K562 (cell line): Measurements from ENCODE around the gene HIRIP3. TPM values are rescaled to one million over a fixed set of nuclear protein-coding genes. Genes with fewer than 3 reads are reported as not detected.
A peak's percentile ranks its signal among the peaks of the same experiment; 100 is the strongest.
"Not testable (repeated sequence)": the region's sequence is repeated elsewhere in the genome, so short reads cannot be mapped to it uniquely, and the experiment has no call there.

ENCODE experiments used
- ATAC-seq: fragments of 200-7000 bp; cut with Tn5 transposase; 3 replicates; pipeline ENCODE4 v1.9.1; 2020; ENCODE audit warnings: moderate library complexity
- BruUV-seq: library from RNA; stranded (reverse); fragments of 400-500 nt; replicated peaks from 2 replicates; lab custom pipeline; 2021; lab: Mats Ljungman, UMichigan
- CTCF ChIA-PET: fragments of 300-600 bp; formaldehyde crosslinking; extraction: SDS; loops from one replicate; lab custom pipeline; 2021; ENCODE audit warnings: low intra/inter-chr PET ratio; lab: Yijun Ruan, JAX
- POLR2A ChIA-PET: fragments of 300-600, 350-650 bp; sonication (Branson Sonifier 250); formaldehyde crosslinking; extraction: SDS; loops from one replicate; lab custom pipeline; 2021; ENCODE audit warnings: antibody characterized with exemption, inconsistent platforms; lab: Yijun Ruan, JAX
- DNase-seq, 4 experiments: peaks; one replicate each; pipeline versions ENCODE4 v3.0.0 to v3.0.0-alpha.2; 2011 to 2018; ENCODE audit warnings: low spot score in 3 of 4, mixed read lengths in 3 of 4; ENCODE audit errors: extremely low read depth in 1 of 4
- FAIRE-seq: peaks from 2 replicates; lab custom pipeline; 2011; peaks lifted over from hg19 to GRCh38; lab: Jason Lieb, UNC
- H2AFZ ChIP-seq: 2 replicates; pipeline ENCODE4 v1.6.0; 2011; ENCODE audit warnings: low read depth, low read length, control low read depth, inconsistent platforms
- H3K27ac ChIP-seq: fragments of 200-600 bp; 3 replicates; pipeline ENCODE4 v1.8.0; 2011; ENCODE audit warnings: low read depth, mild to moderate bottlenecking, control low read depth, inconsistent platforms, low read length, moderate library complexity, mixed read lengths; ENCODE audit errors: extremely low read depth
- H3K27me3 ChIP-seq, 2 experiments: fragments of 300-600 bp in 1 of 2; 2 replicates in 1 of 2; 3 replicates in 1 of 2; pipeline versions ENCODE4 v1.6.0 to v1.8.0; 2011; ENCODE audit warnings: inconsistent platforms in 2 of 2, low read length in 2 of 2, mild to moderate bottlenecking in 1 of 2, mixed read lengths in 1 of 2, moderate library complexity in 1 of 2; ENCODE audit not compliant: control insufficient read depth in 2 of 2, insufficient read depth in 2 of 2
- H3K36me3 ChIP-seq: fragments of 300-600 bp; 3 replicates; pipeline ENCODE4 v1.8.0; 2011; ENCODE audit warnings: mild to moderate bottlenecking, low read length, inconsistent platforms; ENCODE audit not compliant: control insufficient read depth, insufficient read depth
- H3K4me1 ChIP-seq, 2 experiments: fragments of 200-600 bp in 1 of 2; replicated peaks in 1 of 2; 2 replicates in 1 of 2; 3 replicates in 1 of 2; pipeline versions ENCODE4 v1.5.1 to v1.8.0; 2011; ENCODE audit warnings: inconsistent platforms in 2 of 2, low read length in 2 of 2, mild to moderate bottlenecking in 1 of 2, mixed read lengths in 1 of 2, moderate library complexity in 1 of 2; ENCODE audit not compliant: control insufficient read depth in 2 of 2, insufficient read depth in 2 of 2
- H3K4me2 ChIP-seq: 2 replicates; pipeline ENCODE4 v1.6.1; 2011; ENCODE audit warnings: low read length, control low read depth, inconsistent platforms, mixed read lengths; ENCODE audit not compliant: insufficient read depth
- H3K4me3 ChIP-seq: fragments of 200-600 bp; sonication (generic), shearing (Covaris generic); 2 replicates; pipeline ENCODE4 v1.5.1; 2016; ENCODE audit warnings: control low read depth, inconsistent platforms
- H3K79me2 ChIP-seq: fragments of 200-600 bp; 3 replicates; pipeline ENCODE4 v1.8.0; 2011; ENCODE audit warnings: low read length, inconsistent platforms; ENCODE audit not compliant: control insufficient read depth, insufficient read depth
- H3K9ac ChIP-seq, 2 experiments: 2 replicates each; pipeline versions ENCODE4 v1.6.0 to v1.6.1; 2011; ENCODE audit warnings: low read depth in 2 of 2, low read length in 2 of 2, control low read depth in 1 of 2, inconsistent platforms in 1 of 2, mild to moderate bottlenecking in 1 of 2, mixed read lengths in 1 of 2; ENCODE audit not compliant: insufficient read depth in 1 of 2
- H3K9me1 ChIP-seq: one replicate; pipeline ENCODE4 v1.6.0; 2011; ENCODE audit warnings: inconsistent platforms, mild to moderate bottlenecking, low read length, moderate library complexity; ENCODE audit not compliant: control insufficient read depth, insufficient read depth
- H3K9me3 ChIP-seq: replicated peaks from 2 replicates; pipeline ENCODE4 v1.5.1; 2011; ENCODE audit warnings: low read depth, low read length, inconsistent platforms; ENCODE audit not compliant: control insufficient read depth, insufficient read depth
- H4K20me1 ChIP-seq: replicated peaks from 2 replicates; pipeline ENCODE4 v1.6.1; 2011; ENCODE audit warnings: low read length, inconsistent platforms, mixed read lengths; ENCODE audit not compliant: control insufficient read depth, insufficient read depth
- BCOR ChIP-seq: fragments of 450-650 bp; IDR thresholded peaks from 2 replicates; pipeline ENCODE4 v1.6.1; 2016
- EGR1 ChIP-seq: fragments of 450-650 bp; conservative IDR thresholded peaks from 2 replicates; pipeline ENCODE4 v1.6.1; 2017; ENCODE audit warnings: mild to moderate bottlenecking
- WGBS: fragments of 100-300 bp; shearing (Covaris generic); methylation state at CpG from one replicate; pipeline ENCODE4 v1.1.6; 2016; ENCODE audit warnings: low coverage, mixed read lengths; ENCODE audit not compliant: insufficient coverage; ENCODE audit errors: missing lambda C conversion rate; 5-methylcytosine and 5-hydroxymethylcytosine counted together
- in situ Hi-C: fragments of 300-500 bp; cut with MboI; formaldehyde crosslinking; loops from 4 replicates; pipeline ENCODE4 v1.15.0; 2018; ENCODE audit warnings: inconsistent platforms, mixed read lengths
- intact Hi-C: fragments of 100-400 bp; cut with micrococcal nuclease; formaldehyde crosslinking; loops from 2 replicates; pipeline ENCODE4 v1.14.2; 2022
- polyA plus RNA-seq, 8 experiments: library from polyadenylated mRNA; depleted of rRNA in 4 of 8; stranded (reverse) in 5 of 8; unstranded in 3 of 8; fragments of >200 nt; fragmentation: Nextera tagmentation in 2 of 8; fragmentation: Illumina TruSeq in 1 of 8; extraction: Ambion mirVana in 2 of 8; extraction: Trizol in 1 of 8; gene quantifications; 2 replicates each; pipeline versions ENCODE4 v1.2.1 to v1.2.3, GENCODE V29; 2011 to 2014; ENCODE audit warnings: inconsistent platforms in 1 of 8, missing spikeins in 1 of 8
- total RNA-seq, 7 experiments: library from RNA; depleted of rRNA in 6 of 7; stranded (reverse); fragments of >200 nt in 6 of 7; fragmentation: Illumina TruSeq in 2 of 7; extraction: Trizol in 2 of 7; gene quantifications; 2 replicates each; pipeline versions ENCODE4 v1.2.1 to v1.2.3, GENCODE V29; 2011 to 2021; ENCODE audit warnings: low replicate concordance in 1 of 7

The HIRIP3 gene
- total and polyA plus RNA-seq, 9 of the 15 experiments (the other 6 are each of a cell fraction or from before 2014, with no cell fraction given): 3.3 to 38.2 (median 18.2) TPM

DNA sequence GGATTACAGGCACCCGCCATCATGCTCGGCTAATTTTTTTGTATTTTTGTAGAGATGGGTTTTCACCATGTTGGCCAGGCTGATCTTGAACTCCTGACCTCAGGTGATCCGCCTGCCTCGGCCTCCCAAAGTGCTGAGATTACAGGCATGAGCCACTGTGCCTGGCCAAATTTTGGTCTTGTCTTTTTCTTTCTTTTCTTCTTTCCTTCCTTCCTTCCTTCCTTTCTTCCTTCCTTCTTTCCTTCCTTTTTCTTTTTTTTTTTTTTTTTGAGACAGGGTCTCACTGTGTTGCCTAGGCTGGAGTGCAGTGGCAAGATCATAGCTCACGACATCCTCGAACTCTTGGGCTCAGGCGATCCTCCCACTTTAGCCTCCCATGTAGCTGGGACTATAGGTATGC, 20.0 kb upstream of the HIRIP3 start:
- H3K79me2 ChIP-seq, H4K20me1 ChIP-seq, H3K27ac ChIP-seq, H3K36me3 ChIP-seq, H3K4me3 ChIP-seq, ATAC-seq, H3K9me1 ChIP-seq, H2AFZ ChIP-seq, H3K9ac ChIP-seq, BruUV-seq, H3K27me3 ChIP-seq, H3K4me2 ChIP-seq, DNase-seq, intact Hi-C loops, FAIRE-seq, CTCF ChIA-PET, in situ Hi-C loops, H3K9me3 ChIP-seq: not testable (repeated sequence)
- WGBS: 29% methylated on average over 7 of the region's 7 CpGs
- POLR2A ChIA-PET: interaction anchor here (0.6 kb wide), 1 partner anchor 59 kb away, joined by 3 read pairs; no protein-coding TSS in a partner anchor
- peaks cover 0 to 20% of the 10 kb centered on the region in 2 experiments; a peak in 2 of 5 replicates for H3K4me1 ChIP-seq

GRCh38 chr16:30012598-30012997, 17.2 kb upstream of the HIRIP3 start:
- FAIRE-seq, H3K9me3 ChIP-seq, BruUV-seq, in situ Hi-C loops, H3K9ac ChIP-seq, ATAC-seq, H3K4me2 ChIP-seq, H3K27me3 ChIP-seq, H3K27ac ChIP-seq, H3K4me3 ChIP-seq, H4K20me1 ChIP-seq, DNase-seq, CTCF ChIA-PET, H2AFZ ChIP-seq, H3K9me1 ChIP-seq, intact Hi-C loops, H3K36me3 ChIP-seq, H3K79me2 ChIP-seq: not testable (repeated sequence)
- 63% methylated on average over 9 of the region's 14 CpGs for WGBS
- TF ChIP-seq BCOR (peak; percentile 37; the same call in 1 of the 2 replicates), EGR1 (peak; percentile 62)
- H3K4me1 ChIP-seq: peaks cover 0 to 36% of the 10 kb centered on the region in 2 experiments; a peak in 2 of 5 replicates
- POLR2A ChIA-PET: interaction anchor here (0.7 kb wide), 1 partner anchor 582 kb away, joined by 3 read pairs; no protein-coding TSS in a partner anchor
